GM19240 (cell line): ENCODE results near the gene ACAA2.
"Not testable (repeated sequence)": the region's sequence is repeated elsewhere in the genome, so short reads cannot be mapped to it uniquely, and the experiment has no call there.

Experiments used
- DNase-seq: peaks from one replicate; pipeline ENCODE4 v3.0.0; 2011; ENCODE audit warnings: low spot score; ENCODE audit not compliant: insufficient read length

Gene ACAA2

DNA sequence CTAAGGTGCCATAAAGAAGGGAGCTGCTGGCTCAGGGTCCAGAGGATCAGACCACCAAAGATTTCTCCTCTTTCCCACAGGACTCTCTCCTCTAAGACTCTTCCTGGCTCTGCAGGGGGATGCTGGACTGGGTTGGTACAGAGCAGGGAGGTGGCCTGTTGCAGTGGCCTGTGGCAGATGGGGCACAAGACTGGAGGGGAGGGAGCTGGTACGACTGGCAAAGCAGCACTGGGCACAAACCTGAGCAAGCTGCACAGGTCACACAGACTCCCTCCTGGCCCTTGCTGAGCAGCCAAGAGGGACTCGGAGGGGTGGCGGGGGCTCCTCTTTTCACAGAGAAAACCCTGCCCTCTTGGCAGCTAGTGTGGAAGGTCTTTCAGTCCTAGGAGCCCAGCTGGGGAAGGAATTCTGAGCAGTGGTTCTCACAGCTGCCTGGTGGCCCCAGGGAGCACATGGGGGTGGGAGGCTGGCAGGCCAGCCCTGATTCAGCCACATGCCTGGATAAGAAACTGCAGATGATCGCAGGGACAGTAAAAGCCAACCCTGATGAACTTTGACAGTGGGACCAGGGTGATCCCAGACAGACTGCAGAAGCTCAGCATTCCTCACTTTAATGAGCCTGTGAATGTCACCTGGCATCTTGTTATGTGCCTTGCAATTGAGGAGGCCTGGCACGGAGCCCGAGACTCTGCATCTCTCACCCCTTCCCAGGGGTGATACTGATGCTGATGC lies 32.5 kb upstream of the ACAA2 start:
- no peak for DNase-seq

DNA sequence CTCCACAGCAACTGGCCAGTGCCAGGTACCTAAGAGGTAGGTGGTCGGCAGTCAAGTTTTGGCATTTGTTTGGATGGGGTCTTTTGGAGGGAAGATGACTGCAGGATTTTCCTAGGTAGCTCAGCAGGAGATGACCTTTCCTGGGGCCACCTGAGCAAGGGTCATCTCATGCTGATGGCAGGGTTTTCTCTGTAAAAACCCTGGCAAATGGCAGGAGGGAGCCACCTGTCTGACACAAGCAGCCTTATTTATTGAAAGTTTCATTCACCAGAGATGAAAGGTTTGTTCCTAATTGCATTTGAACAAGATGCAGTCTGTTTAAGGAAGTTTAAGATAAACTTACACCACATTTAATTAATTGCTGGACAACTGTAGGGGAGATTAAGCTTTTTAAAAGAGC lies 31.6 kb upstream of the ACAA2 start:
- no peak for DNase-seq

DNA sequence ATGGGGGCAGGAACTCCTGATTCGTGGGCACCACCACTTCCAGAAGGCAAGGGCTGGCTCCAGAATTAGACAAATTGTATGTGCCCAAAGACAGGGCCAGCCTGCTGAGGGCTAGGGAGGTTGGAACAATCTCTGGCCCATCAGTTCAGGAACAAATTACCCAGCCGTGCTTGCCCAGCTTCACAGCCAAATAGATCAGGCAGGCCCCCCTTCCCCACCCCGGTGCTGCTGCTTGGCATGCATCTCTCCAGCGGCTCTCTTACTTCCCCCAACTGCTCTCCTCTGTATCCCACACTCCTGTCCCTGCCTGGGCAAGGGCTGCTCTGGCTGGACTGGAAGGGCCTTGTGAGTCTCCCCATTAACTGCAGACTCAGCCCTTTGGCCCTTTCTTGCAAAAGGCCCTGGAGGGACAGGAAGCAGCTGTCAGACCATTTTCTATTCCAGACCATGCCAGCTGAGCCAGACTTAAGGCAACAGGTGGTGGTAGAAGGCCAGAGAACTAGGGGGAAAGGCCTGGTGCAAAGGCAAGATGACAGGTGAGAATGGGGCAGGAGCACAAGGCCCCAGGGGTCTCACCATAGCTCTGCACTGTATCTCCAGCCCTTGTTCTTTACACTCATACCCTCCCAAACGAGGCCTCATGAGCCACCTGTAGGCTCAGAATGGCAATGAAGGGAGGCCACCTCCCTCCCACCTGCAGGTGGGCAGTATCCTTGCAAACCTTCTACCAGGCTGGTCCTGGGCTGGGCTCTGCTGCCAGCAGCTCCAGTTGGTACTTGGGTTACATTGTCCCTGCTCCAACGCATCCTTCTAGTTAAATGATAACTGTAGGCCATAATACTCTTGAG lies 30.7 kb upstream of the ACAA2 start:
- no peak for DNase-seq

DNA sequence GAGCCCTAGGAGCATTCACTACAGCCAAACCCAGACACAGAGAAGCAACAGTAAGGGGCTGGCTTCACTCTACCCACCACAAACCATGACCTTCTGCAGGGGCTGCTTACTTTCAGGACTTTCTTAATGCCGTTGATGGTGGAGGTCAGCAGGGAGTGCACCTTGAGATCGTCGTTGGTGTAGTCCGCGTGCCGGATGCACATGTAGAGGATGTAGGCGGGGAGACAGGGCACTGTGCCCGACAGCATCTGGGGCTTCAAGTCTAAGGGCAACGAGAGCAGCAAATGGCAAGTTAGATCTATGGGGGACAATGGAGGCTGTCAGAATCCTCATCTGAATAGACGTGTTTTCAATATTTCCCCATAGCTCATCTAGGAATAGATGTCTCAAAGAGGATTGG lies 29.8 kb upstream of the ACAA2 start:
- no peak for DNase-seq

DNA sequence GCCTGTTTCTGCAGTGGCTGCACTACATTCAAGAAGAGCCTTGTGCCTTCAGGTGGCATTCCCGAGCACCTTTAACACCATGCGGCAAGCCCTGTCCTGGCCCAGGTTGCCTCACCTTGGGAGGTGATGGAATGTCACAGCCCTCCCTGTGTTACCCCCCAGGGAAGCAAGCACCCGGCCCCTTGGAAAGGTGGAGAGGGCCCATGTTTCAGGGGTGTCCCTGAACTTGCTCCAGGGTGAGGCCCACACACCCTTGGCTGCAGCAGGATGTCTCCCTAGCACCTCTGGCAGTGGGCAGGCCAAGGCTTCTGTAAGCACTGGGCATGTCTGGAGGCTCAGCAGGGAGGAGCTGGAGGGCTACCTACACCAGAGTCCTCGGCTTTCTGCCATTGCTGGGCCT lies 29.3 kb upstream of the ACAA2 start:
- no peak for DNase-seq

DNA sequence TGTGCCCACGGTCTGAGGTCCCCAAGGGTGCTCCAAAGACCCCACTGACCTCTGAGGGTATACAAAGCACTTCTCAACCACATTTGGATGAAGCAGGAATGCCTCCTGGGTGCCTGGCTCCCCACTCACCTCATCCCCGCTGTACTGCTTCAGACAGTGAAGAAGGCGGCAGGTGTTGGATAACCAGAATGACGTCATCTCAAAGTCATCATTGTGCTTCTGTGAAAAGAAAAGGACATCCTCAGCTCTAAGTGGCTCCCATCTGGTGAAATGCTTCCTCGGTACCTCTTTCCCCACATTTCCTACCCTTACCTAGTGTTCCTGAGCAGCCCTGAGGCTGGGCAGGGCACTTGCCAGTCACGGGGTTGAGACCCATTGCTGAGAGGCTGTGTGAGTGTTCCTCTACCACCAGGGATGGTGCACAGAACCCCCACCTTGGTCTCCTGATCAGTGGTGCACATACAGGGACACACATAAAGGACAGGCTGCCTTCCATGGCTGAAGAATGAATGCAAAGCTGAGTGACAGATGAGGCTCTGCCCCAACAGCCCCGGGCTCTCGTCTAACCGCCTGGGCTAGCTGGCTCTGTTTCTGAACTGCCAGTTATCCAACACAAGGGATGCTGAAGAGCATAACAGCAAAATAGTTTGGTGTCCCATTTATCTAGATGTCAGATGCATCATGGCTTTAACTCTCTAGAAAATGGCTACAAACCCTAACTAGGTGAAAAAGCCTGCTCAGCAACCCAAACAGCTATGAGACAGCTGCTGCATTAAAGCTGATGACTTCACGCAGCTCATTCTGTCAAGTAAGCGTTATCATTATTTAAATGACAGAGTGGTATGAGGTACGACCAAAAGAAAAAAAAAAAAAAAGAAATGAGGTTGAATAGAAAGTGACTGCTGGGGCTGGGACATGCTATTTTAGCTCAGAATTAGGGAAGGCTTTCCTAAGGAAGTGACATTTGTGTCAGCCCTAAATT lies 28.2 kb upstream of the ACAA2 start:
- no peak for DNase-seq

DNA sequence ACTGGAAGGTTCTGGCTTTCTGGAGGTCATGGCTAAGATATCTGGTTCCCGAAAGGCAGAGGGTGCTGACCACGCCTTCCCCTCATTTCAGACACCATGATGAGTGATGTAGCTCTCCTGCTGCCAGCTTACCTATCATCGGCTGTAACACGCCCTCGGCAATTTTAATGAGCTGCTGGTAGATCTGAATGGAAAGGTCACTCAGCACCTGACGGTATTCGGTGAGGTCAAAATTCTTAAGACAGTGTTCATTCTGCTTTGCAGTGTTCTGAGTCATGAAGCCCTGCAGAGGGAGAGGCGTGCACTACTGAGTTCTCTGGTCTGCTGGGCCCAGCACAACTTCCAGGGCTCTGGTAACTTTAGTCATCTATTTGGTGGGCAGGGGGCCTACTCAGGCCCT lies 25.7 kb upstream of the ACAA2 start:
- DNase-seq = no peak

DNA sequence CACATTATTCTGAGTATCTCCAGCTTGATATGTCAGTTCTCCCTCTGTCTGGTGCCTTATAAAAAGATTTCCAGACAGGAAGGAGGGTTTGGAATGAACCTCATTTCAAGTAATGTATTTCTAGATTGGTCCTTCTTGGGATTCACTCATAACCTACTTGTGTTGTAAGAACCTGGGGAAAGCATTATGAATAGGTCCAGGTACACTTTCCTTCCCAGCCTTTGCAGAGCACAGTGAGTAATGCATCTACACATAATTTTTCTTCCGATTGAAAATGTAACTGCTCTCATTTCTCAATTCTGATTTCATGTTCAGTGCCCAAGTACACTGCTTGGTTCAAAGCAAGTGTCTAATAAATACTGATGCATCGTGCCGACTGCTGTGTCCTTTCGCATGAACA lies 25.0 kb upstream of the ACAA2 start:
- no peak for DNase-seq

DNA sequence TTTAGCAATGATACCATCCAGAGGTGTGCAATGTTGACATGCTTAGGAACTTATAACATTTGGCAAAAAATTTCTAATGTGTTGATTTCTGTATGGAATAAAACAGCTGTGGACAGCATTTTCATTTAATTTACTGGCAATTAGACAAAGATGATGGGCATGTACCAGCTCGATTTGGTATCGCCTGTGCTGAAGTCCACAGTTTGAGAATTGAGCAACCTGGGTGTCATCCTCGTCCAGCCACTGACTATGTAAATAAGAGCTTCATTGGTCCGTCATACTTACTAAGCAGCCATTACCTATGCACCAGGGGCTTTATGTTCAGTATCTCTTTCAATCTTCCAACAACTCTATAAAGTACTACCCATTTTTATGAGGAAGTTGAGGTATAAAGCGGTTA lies 24.6 kb upstream of the ACAA2 start:
- no peak for DNase-seq

DNA sequence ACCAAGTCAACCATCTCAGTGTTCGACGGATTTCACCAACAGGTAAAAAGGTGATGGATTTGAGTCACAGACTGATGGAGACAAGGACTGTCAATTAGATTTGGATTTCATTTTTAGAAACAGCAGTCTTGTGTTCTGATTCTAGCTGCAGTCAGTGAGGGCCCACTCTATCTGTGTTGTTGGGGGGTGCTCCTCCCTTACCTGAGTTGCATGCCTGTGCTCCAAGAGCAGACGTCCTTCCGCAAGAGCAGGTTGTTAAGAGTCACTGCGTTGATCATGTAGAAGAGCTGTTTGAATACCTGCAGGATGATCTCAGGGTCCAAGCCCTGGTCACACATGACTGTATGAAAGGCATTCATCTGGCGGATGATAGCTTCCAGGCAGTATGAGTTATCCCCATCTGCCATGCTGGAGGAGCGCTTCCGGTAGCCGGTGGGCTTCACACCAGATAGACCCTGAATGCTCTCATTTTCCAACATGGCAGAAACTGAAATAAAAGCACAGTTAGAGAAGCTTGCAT lies 24.0 kb upstream of the ACAA2 start:
- not testable (repeated sequence) for DNase-seq

DNA sequence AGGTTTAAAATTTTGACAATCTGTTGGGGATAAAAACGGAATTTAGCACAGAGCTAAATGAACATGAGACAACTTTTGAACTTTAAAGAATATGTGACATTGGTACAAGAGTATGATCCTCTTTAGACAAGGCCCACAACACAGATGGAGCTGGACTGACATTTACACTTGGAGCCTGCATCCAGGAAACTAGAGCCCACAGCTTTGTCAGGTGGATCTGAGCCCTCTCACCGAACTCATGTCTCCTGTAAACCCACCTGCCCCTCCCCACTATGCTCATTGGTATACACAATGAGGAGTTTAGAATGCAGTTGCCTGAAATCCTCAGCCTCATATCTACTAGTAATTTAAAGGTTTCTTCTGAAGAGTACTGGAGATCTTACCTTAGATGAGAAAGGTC lies 22.1 kb upstream of the ACAA2 start:
- DNase-seq = no peak

DNA sequence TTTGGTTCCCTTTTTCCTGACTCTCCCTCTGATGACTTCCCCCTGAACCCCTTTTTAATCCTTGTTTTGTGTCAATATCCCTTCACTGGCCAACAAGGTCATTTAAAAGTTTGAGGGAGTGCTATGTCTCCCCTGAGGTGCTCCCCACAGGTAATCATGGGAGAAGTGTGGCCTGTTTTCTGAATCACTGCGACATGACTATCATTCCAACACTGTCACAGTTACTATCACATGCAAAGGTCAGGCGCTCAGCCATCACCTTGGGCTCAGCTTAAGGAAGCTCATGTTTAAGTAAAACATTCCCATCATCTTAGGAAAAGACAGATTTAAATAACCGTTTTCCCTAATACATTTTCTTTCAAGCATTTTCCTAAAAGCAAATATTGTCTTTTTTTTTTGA lies 20.9 kb upstream of the ACAA2 start:
- DNase-seq = no peak

DNA sequence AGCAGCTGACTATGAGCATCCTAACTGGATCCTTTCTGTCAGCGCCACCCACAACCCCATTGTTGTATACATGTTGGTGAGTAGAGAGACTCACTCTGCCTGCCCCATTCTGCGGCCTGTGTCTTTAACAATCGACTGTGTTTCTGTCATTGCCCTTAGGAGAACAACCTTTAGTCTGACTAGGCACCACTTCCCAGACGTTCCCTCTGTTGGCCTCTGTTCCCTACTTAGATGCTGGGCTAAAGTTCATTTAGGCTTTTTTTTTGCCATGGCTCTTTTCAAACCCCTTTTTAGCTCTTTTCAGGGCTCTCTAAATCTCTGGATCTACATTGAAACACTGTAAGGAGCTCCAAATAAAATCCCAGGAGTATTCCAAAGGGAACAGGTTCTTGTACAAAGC lies 20.5 kb upstream of the ACAA2 start:
- no peak for DNase-seq

DNA sequence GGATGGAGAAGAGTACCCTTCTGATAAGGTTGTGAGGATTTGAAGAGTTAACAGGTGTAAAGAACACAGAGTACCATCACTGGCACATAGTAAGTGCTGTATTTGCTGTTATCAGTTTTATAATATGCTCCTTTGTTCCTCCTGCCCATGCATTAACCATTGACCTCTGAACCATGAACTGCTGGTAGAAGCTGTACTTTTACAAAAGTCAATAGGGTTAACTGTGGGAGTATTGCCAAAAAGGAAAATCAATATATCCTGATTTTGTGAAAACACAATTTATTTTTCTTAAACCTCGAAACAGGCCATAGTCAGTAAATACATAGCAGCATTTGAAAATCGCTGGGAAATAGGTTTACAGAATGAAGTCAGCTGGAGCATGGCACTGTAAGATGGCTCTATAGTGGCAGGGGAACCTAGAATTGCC lies 18.9 kb upstream of the ACAA2 start:
- no peak for DNase-seq

DNA sequence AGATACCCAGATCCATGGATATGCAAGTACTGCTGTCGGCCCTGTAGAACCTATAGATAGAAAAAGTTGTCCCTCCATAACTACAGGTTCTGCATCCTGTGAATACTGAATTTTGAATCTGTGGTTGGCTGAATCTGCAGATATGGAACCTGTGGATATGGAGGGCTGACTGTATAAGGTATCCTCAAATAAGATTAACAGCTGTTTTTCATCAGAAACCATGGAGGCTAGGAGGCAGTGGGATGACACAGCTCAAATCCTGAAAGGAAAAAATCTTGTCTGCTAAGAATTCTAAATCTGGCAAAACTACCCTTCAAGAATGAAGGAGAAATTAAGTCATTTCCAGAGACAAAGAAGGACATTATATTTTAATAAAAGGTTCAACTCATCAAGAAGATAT lies 14.7 kb upstream of the ACAA2 start:
- no peak for DNase-seq

DNA sequence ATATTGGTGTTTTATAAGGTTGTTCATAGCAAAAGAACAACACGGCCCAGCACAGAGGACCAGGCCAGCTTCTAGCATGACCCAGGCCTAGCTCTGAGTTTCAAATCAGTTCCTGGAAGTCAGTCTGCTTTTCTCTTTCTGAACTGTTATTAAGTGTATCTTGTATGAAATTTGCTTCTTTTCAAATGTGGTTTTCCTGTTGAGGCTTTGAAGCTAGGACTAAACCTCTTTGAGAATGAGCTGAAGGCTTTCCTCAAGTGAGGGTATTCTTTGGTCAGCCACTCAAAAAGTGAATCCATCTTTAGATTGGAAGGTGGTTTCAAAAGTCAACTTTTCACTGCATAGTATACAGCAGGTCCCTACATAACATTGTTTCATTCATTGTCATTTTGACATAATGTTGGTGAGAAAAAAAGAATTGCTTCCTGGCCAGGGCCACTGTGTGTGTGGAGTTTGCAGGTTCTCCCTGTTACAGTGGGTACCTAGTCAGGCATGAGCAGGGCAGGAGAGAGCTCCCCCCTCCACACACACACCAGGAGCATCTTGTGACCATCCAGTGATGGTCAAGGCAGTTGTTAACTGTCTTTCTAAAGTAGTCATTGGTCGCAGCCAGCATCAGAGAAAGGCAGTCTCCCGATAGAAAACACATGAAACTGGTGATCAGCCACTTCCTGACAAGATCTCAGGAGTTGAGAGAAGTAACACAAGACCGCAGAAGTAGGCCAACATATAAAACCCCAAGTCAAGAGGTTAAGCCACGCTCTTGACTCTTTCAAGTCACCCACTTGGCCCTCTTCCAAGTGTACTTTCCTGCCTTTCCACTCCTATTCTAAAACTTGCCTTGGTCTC lies 6.7 kb upstream of the ACAA2 start:
- no peak for DNase-seq

DNA sequence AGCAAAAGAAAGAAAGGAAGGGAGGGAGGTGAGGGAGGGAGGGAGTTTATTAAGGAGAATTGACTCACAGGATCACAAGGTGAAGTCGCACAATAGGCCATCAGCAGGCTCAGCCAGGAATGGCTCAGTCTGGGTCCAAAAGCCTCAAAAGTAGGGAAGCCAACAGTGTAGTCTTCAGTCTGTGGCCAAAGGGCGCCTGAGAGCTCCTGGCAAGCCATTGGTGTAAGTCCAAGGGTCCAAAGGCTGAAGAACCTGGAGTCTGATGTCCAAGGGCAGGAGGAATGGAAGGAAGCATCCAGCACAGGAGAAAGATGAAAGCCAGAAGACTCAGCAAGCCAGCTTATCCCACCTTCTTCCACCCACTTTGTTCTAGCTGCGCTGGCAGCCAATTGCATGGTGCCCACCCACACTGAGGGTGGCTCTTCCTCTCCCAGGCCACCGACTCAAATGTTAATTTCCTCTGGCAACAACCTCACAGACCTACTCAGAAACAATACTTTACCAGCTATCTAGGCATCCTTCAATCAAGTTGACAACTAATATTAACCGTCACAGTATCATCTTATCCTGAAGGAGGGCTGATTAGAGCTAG lies 5.8 kb upstream of the ACAA2 start:
- DNase-seq = no peak

DNA sequence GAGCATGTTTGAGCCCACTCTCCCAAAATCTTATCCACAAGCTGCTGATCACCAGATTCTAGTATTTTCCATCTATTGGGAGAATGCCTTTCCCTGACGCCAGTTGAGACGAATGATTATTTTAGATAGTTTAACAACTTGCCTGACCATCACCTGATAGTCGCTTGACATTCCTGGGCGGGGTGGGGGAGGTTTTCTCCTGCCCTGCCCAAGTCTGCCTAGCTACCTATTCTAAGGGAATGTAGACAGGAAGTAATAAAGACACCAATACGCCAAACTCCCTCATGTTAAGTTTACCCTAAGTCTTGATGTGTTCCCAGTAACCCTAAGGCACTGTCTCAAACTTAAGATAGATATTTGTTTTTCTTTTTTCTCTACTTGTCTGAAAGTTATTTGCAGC lies 4.6 kb upstream of the ACAA2 start:
- DNase-seq = no peak

DNA sequence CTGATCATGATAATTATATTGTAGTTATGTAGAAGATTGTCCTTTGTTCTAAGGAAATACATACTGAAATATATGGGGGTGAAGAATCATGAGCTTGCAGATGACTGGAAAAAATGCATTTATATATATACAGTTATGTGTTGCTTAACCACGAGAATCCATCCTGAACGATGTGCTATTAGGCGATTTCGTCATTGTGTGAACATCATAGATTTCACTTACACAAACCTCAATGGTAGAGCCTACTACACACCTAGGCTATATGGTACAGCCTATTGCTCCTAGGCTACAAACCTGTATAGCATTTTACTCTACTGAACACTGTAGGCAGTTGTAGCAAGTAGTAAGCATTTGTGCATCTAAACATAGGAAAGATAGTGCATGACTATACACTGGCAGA lies 2.6 kb upstream of the ACAA2 start:
- DNase-seq = no peak

DNA sequence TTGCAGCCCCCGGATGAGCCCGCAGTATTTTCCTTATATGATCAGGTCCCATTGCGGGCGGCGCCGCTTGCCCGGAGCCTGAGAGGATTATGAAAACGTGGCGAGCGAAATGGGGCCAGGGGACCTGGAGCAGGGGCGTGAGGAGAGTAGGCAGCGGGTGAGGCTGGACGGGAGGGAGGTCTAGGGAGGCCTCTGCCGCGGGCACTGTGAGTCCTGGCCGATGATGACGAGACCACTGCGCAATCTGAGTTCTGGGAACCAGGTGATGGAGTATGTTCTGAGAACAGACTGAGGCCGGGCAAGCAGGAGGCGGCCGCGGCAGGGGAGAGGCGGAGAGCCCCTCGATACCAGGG lies 790 bp upstream of the ACAA2 start:
- DNase-seq = no peak

DNA sequence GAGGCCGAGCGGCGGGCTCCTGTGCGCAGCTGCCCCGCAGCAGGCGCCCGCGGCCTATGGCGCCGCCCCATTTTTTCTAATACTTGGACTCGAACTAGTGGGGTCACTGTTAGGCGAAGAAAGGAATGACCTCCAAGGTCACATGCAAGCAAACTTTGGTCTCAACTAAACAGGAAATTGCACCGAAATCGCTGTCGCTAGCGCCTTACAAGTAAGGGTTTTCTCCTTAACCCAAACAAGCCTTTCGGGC lies 339 bp downstream of the ACAA2 start:
- no peak for DNase-seq
